ENCODE measurements around the gene CDKN2B. TPM values are rescaled to one million over a fixed set of nuclear protein-coding genes. Genes with fewer than 3 reads are reported as not detected.

Gene CDKN2B
- polyA plus RNA-seq, 1 donor: 0.25 TPM

GRCh38 chr9:22035591-22036011 is 26.5 kb upstream of the CDKN2B start:
- no peak for DNase-seq (ENCODE audit: low read depth)

DNA sequence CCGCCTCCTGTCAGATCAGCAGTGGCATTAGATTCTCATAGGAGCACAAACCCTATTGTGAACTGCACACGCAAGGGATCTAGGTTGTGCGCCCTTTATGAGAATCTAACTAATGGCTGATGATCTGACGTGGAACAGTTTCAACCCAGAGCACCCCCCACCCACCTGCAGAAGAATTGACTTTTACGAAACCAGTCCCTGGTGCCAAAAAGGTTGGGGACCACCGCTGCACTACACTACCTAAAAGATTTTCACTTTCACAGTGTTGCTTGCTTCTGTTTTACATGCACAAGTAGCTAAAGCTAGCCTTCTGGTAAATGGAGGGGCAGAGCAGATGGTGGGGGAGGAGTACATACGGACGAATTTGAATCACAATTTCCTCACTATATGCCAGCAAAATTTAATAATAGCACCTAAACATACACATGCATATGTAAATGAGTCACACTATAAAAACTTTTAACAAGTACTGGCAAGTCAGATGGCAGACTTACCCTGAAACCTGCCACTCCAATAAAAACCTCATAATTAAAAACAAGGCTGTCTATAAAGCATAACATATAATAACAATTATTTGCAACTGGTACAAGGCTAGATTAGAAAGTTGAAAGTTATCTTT is 24.0 kb upstream of the CDKN2B start:
- no peak for DNase-seq (ENCODE audit: low read depth)

- no peak for DNase-seq (ENCODE audit: low read depth)
These were observed 22.7 kb upstream of the CDKN2B start for GRCh38 chr9:22031655-22032411.

DNA sequence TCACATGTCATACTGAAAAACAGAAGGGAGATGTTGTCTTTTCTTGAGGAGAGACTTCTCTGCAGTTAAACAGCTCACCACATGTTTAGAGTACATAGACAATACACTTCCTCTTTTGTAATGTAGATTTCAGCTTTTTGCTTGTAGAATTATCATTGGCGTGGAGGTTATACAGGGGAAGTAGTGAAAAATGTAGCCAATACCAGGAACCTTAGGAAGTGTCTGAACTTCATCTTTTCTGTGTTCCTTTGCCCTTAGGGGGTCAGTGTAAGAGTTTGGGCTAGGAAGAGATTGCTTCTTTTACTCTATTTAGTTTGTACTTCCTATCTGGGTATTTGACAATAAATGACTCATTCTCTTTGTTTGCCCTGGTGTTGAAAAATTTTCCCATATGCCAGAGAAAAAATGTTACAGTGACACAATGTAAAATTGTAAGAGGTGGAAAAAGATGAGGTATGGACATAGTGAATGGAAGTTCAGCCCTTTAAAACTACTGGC is 21.0 kb upstream of the CDKN2B start:
- DNase-seq (ENCODE audit: low read depth): no peak

GRCh38 chr9:22029231-22029630 is 20.1 kb upstream of the CDKN2B start:
- no peak for DNase-seq (ENCODE audit: low read depth)

DNA sequence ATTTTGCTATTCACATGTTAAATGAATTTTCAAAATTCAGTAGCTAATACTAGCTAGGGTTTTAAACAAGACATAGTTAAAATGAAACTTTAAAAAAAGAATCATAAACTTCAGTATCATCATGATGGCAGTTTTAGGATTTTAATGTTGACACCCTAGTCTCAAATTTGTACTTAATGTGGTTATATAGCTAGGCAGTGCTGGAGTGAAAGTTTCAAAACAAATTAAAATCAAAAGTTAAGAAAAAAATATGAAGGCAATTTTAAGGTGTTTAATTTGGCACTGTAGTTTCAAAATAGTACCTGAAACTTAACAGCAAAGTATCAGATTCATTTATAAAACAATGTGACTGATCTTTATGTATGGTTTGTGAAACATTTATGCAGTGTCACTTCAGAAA is 19.3 kb upstream of the CDKN2B start:
- DNase-seq (ENCODE audit: low read depth): no peak

DNA sequence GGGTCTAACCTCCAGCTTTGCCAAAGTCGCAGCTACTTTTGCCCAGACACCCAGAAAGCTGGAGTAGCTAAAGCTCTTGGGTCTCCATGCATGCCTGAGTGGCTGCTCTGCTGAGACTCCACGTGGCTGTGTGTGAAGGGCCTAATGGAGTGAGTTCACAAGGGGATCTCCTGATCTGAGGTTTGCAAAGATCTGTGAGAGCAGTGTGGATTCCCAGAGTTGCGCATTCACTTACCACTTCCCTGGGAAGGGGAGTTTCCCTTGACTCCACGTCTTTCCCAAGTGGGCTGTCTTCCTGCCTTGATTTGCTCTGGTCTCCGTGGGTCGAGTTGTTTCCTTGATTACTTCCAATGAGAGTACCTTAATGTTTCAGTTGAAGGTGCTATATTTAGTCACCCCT is 17.6 kb upstream of the CDKN2B start:
- DNase-seq (ENCODE audit: low read depth): no peak

GRCh38 chr9:22022396-22022795 is 13.3 kb upstream of the CDKN2B start:
- no peak for DNase-seq (ENCODE audit: low read depth)

DNA sequence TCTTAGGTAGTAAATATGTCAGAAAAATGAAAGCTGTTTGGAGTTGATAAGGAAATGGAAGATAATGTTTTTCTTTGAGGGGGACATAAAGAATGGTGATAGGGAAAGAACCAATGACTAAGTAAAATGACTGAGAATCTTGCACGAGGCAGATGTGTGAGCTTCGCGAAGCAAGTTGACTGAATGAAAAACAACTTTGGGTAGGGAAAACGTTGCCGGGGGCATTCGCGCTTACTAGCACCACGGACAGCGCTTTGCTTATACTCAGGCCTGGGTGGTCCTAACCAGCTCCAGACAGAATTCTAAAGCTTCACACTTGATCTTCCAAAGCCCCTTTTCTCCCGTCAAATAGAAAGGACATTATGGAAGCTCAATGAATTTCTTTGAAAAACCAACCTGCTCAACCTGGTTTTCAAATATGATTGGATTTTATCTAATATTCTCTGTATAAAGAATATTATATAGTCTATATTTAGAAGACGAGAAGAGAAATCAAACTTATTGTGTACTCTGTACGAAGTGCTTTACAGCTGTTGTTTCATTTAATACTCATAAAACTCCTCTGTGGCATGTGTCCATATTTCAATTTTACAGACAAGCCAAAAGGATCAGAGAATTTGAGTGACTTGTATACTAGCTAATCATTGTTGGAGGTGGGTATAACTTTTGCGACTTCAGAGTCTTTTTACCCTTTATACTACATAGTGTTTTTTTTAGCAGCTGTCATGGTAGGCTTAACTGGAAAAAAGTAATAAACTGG is 1.9 kb upstream of the CDKN2B start:
- no peak for DNase-seq (ENCODE audit: low read depth)

- no peak for DNase-seq (ENCODE audit: low read depth)
These were observed 382 bp upstream of the CDKN2B start for GRCh38 chr9:22009506-22009867.

GRCh38 chr9:22008384-22008716 is 755 bp downstream of the CDKN2B start:
- DNase-seq (ENCODE audit: low read depth): no peak

GRCh38 chr9:22005702-22006606 is 3.2 kb downstream of the CDKN2B start:
- DNase-seq (ENCODE audit: low read depth): no peak

DNA sequence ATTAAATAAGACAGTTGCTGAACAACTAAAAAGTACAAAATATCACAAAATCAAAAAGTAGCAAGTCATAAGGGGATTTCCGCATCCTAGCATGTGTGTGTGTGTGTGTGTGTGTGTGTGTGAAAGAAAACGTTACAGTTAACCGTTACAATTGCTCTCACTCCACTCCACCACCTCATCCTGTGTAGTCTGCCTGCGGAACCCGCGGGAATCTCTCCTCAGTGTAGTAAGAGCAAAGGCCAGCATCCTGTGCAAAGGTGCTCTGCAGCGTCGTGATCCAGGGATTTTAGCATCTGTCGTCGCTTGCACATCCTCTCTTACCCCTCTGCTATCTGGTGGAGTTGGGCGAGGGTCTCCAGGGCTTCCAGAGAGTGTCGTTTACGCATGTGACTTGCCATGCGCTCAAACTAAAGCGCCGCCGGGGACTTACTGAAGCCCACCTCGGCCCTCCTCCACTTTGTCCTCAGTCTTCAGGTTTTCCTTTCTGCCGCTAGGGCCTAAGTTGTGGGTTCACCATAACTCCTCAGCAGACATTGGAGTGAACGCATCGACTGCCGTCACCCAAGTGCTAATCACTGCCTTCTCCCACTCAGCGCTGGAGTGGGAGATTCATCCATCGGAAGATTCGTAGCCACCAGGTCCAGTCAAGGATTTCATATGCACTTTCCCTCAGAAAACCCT is 3.9 kb downstream of the CDKN2B start:
- no peak for DNase-seq (ENCODE audit: low read depth)

GRCh38 chr9:22002038-22002437 is 7.1 kb downstream of the CDKN2B start:
- no peak for DNase-seq (ENCODE audit: low read depth)

DNA sequence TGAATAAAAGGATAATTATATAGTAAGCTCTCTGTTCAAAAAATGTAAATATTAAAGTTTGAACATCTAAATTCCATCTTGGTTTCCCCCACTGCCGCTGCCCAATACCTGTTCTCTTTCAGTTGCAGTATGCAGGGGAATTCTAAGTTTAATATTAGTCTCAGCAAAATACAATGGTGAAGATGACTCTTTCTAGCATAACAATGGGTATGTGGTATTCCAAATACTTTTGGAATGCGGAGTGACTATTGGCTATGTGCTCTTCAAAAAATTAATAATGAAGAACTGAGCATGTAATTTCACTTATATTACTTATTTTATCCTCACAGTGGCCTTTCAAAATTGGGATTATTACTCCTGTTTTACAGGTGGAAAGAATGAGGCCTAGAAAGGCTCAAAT is 11.1 kb downstream of the CDKN2B start:
- DNase-seq (ENCODE audit: low read depth): no peak

GRCh38 chr9:21997480-21997879 is 11.6 kb downstream of the CDKN2B start:
- no peak for DNase-seq (ENCODE audit: low read depth)

GRCh38 chr9:21996858-21997257 is 12.2 kb downstream of the CDKN2B start:
- no peak for DNase-seq (ENCODE audit: low read depth)

DNA sequence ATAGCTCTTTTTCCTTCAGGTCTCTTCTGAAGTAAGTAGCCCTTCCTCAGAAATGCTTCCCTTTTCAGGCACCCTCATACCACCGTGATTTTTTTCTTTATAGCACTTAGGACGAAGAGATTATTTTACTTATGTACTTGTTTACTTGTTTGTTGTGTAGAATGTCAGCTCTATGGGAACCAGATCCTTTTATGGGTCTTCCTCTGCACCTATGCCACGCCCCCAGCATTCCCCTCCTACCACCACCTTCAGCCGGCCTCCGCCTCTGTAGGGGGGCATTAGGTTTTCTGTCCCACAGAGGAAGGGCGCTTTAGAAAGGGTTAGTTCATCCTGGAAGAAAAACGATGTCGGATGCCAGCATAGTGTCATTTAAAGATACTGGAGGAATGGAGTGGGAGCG is 12.7 kb downstream of the CDKN2B start:
- no peak for DNase-seq (ENCODE audit: low read depth)

DNA sequence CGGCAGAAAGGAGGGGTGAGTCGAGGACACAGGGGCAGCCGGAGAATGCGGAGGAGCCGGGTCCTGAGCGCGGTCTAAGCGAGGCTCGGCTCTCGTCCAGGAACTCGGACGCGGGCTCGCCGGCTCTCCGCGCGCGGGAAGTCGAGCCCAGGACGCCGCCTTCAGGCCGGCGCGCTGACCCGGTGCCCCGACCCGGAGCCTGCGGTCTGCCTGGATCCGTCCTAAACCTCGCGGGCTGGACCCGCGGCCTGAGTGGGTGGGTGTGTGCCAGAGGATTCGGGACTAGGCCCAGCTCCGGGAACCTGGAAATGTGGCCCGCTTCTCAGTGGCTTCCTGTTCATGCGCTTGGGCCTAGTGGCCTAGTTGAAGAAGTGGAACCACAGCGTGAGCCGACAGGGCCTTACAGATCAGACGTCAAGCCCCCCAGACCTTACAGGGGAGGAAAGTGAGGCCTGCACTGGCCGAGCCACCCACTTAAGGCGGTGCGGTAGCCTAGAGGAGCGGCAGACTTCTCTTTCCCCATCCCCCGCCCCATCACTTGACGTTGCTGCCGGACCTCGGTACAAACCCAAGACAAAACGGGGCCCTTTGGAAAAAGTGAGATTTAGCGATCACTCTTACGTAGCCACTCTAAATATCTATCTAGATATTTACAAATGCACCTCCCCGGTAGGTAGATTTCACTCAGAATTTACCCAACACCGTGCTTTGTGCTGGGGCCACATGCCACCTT is 13.3 kb downstream of the CDKN2B start:
- no peak for DNase-seq (ENCODE audit: low read depth)

- DNase-seq (ENCODE audit: low read depth): no peak
These were observed 14.0 kb downstream of the CDKN2B start for GRCh38 chr9:21995006-21995665.
